GM18526 (cell line): ENCODE results near the gene KCNMA1.

ENCODE experiments used
- POLR2A ChIP-seq: IDR thresholded peaks from 3 replicates; pipeline ENCODE4 v1.6.1; 2011; ENCODE audit not compliant: insufficient read length; ENCODE audit errors: extremely low read depth

KCNMA1 gene

DNA sequence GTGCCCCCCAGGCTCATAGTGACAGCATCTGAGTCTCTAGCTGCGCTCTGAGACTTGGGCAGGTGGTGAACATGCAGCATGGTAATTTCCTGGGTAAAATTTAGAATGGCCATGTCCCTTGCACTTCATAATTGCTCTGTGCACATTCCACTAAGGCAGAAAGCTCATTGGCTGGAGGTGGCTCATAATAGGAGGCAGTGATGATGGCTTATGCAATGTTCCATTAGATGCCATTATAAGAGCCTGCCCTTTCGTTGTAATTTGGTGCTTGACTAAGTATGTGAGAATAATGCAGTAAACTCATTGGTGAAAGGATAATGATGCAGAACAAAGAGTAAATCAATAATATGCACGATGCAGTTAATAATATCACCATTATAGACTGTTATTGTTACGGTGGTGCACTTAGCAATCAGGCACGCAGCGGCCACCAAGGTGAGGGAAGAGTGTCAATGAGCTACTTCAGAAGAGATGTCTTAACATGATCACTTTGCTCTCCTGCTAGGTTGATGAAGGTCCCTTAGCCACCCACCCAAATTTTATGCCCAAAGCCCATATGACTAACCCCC lies 545.9 kb downstream of the KCNMA1 start:
- no peak for TF ChIP-seq POLR2A

DNA sequence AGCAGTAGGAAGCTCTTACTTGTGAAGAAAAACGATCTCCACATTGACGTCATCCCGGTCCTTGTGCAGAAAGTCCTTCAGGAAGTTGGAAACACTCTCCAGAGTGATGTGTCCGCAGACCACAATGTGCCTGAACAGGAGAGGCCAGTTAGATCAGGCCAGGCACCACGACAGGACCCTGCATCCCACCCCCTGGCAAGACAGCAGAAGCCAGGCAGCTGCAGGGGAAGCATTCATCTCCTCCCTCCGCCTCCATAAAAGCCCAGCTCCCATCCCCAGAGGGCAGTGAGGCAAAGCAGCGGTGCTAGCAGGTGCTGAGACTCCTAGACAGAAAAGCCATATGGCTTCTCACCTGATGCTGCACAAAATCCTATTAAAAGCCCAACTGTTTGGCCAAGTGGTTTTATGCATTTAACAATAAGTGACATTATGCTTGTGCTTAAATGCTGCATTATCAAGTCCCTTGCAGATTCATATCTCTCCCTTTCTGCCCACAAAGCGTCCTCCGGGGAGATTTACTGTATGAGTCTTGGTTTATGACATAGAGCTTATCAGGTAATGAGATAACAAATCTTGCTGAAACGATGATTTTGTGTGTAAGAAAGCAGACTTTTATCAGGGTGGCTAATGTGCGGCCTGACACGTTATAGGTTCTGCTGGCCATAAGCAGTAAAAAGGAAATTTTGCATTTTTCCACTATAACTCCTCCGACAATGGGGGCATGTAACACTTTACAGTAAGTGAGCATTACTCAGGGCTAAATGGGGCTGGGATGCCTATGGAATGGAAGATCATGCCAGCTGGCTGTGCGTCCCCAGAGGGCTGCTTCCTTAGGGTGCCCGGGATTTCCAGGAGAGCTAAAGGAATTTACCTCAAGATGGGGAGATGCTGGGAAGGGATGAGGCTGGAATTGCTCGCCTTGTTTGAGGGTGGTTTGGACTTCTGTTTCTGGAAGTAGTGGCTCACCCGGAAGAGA lies 546.9 kb downstream of the KCNMA1 start:
- no peak for TF ChIP-seq POLR2A

DNA sequence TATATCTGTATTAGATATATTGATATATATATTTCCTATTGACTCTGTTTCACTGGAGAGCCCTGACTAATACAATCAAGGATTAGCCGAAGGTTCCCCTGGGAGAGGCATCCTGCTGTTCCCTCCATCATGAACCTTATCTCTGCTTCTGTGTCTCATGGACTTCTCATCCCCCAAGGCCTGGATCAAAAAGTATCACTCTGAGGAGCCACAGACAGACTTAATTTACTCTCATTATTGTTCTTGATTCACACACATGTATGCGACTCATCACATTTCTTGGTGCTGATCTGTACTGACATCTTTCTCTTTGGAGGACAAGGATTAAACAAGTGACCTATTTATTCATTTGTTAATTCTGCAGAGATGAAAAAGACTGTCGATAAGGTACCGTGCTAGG lies 550.2 kb downstream of the KCNMA1 start:
- no peak for TF ChIP-seq POLR2A

- no peak for TF ChIP-seq POLR2A
Observed at GRCh38 chr10:77086081-77086480, 551.5 kb downstream of the KCNMA1 start.

- no peak for TF ChIP-seq POLR2A
Observed at GRCh38 chr10:77085344-77085743, 552.3 kb downstream of the KCNMA1 start.

- TF ChIP-seq POLR2A = no peak
Observed at GRCh38 chr10:77084431-77085144, 553.0 kb downstream of the KCNMA1 start.

GRCh38 chr10:77082601-77083252 lies 554.9 kb downstream of the KCNMA1 start:
- no peak for TF ChIP-seq POLR2A

DNA sequence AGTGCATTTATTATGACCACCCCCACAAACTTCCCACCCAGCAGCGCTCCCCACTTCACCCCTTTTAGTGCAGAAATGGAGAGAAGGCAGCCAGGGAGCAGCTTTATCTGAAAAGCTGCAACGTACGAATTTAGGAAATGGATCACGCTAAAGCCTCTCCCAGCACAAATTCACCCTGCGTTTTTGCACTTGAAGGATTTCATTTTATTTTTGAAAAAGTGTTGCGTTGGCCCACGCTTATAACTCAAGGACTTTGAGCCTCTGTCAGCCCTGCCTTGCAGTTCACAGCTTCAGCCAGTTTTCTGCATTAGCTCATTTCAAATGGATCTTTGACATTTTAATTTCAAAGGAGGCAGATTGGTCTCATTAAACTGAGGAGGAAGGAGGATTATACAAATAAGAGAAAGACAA lies 556.1 kb downstream of the KCNMA1 start:
- TF ChIP-seq POLR2A = no peak

GRCh38 chr10:77080361-77081027 lies 557.1 kb downstream of the KCNMA1 start:
- TF ChIP-seq POLR2A = no peak

GRCh38 chr10:77079592-77080300 lies 557.9 kb downstream of the KCNMA1 start:
- TF ChIP-seq POLR2A = no peak

DNA sequence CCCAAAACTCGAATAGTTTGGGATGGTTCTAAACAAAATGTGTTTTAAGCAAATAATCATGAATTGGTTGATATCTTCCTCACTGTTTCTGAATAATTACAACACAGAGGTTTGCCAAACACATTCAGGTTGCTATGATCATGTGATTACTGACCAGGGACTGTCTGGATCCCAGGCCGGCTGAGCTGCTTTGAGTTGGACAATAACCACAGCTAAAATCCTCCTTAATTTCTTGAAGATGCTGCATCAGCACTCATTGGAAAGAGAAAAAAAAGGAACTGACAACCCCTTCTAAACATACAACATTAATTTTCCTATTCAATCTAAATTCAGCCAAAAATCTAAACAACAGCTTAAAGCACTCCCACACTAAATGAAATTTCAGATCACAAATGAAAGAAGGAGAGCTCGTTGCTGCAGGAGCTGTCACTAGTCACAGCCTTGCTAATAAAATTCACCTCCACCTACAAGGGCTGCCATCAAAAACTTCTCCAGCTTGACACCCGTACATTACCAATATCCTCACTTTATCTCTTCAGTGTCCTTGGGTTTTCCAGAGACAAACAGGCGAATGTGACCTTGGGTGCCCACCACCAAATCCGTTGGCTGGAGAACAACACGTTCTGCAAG lies 560.2 kb downstream of the KCNMA1 start:
- no peak for TF ChIP-seq POLR2A

- no peak for TF ChIP-seq POLR2A
Observed at GRCh38 chr10:77075926-77076325, 561.7 kb downstream of the KCNMA1 start.

DNA sequence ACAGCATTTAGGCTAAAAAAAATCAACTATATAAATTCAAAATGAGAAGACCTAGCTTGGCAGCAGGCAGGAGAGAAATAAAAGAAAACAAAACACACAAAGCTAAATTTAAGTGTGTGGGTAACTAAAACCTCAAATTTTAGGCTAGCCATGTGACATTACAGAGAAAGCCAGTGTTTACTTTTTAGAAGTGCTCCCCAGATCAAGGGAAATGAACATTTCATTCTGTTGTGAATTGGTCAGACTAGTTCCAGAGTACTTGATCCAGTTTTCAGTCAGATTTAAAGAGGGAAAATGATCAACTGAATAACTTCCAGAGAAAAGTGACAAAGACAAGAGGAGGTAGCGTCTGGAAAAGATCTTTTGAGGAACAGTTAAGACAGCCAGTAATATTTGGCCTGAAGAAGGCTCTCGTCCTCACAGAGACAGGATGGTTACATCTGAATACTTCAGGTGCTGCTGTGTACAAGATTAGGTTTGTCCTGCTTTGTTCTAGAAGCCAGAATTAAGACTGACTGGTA lies 563.4 kb downstream of the KCNMA1 start:
- no peak for TF ChIP-seq POLR2A

- TF ChIP-seq POLR2A = no peak
Observed at GRCh38 chr10:77073663-77073960, 564.0 kb downstream of the KCNMA1 start.
